DND-41 (cell line): ENCODE data around the gene CLBA1.
"Not testable (repeated sequence)": the region's sequence is repeated elsewhere in the genome, so short reads cannot be mapped to it uniquely, and the experiment has no call there.

ENCODE experiments used
- ATAC-seq: fragments of 200-7000 bp; cut with Tn5 transposase; 3 replicates; pipeline ENCODE4 v1.9.1; 2021; ENCODE audit warnings: low read depth; ENCODE audit not compliant: insufficient read depth
- DNase-seq: peaks from one replicate; pipeline ENCODE4 v3.0.0-alpha.2; 2020
- H2AFZ ChIP-seq: 2 replicates; pipeline ENCODE4 v1.6.0; 2012; ENCODE audit warnings: low read depth, low read length
- H3K27ac ChIP-seq: 2 replicates; pipeline ENCODE4 v1.5.1; 2012; ENCODE audit warnings: low read length, inconsistent platforms
- H3K27me3 ChIP-seq: fragments of 200-600 bp; sonication (generic); 2 replicates; pipeline ENCODE4 v1.6.0; 2012; ENCODE audit warnings: low read length, mild to moderate bottlenecking, inconsistent platforms; ENCODE audit not compliant: insufficient read depth, poor library complexity
- H3K36me3 ChIP-seq: 2 replicates; pipeline ENCODE4 v1.5.1; 2012; ENCODE audit warnings: low read length, inconsistent platforms; ENCODE audit not compliant: insufficient read depth
- H3K4me1 ChIP-seq: 2 replicates; pipeline ENCODE4 v1.5.1; 2012; ENCODE audit warnings: mild to moderate bottlenecking, low read length; ENCODE audit not compliant: insufficient read depth
- H3K4me2 ChIP-seq: 2 replicates; pipeline ENCODE4 v1.6.0; 2012; ENCODE audit warnings: mild to moderate bottlenecking, moderate library complexity, low read length, inconsistent platforms; ENCODE audit not compliant: insufficient read depth
- H3K4me3 ChIP-seq, 2 experiments: fragments of 200-600 bp in 1 of 2; shearing (Covaris generic) in 1 of 2; 2 replicates each; pipeline ENCODE4 v1.5.1; 2012 to 2016; ENCODE audit warnings: inconsistent platforms in 2 of 2, low read length in 2 of 2, mild to moderate bottlenecking in 2 of 2, low read depth in 1 of 2, moderate library complexity in 1 of 2
- H3K79me2 ChIP-seq: 2 replicates; pipeline ENCODE4 v1.6.0; 2012; ENCODE audit warnings: low read length, inconsistent platforms; ENCODE audit not compliant: insufficient read depth
- H3K9ac ChIP-seq: 2 replicates; pipeline ENCODE4 v1.6.0; 2012; ENCODE audit warnings: low read depth, mild to moderate bottlenecking, inconsistent platforms, low read length, moderate library complexity
- H3K9me3 ChIP-seq: 2 replicates; pipeline ENCODE4 v1.5.1; 2012; ENCODE audit warnings: low read length, moderate library complexity, mild to moderate bottlenecking, inconsistent platforms; ENCODE audit not compliant: insufficient read depth, severe bottlenecking
- H4K20me1 ChIP-seq: 2 replicates; pipeline ENCODE4 v1.6.0; 2012; ENCODE audit warnings: low read length; ENCODE audit not compliant: insufficient read depth
- EZH2 ChIP-seq: IDR thresholded peaks from 3 replicates; pipeline ENCODE4 v1.6.1; 2012; ENCODE audit warnings: borderline replicate concordance, low read depth, mild to moderate bottlenecking, moderate library complexity, low read length, inconsistent platforms; ENCODE audit not compliant: severe bottlenecking
- TF ChIP-seq, protein P1 (sequence below): IDR thresholded peaks from 2 replicates; pipeline ENCODE4 v1.5.1; 2012; ENCODE audit warnings: borderline replicate concordance, low read length, moderate library complexity, mild to moderate bottlenecking; ENCODE audit not compliant: poor library complexity, severe bottlenecking; ENCODE audit errors: extremely low read depth

CLBA1 gene

DNA sequence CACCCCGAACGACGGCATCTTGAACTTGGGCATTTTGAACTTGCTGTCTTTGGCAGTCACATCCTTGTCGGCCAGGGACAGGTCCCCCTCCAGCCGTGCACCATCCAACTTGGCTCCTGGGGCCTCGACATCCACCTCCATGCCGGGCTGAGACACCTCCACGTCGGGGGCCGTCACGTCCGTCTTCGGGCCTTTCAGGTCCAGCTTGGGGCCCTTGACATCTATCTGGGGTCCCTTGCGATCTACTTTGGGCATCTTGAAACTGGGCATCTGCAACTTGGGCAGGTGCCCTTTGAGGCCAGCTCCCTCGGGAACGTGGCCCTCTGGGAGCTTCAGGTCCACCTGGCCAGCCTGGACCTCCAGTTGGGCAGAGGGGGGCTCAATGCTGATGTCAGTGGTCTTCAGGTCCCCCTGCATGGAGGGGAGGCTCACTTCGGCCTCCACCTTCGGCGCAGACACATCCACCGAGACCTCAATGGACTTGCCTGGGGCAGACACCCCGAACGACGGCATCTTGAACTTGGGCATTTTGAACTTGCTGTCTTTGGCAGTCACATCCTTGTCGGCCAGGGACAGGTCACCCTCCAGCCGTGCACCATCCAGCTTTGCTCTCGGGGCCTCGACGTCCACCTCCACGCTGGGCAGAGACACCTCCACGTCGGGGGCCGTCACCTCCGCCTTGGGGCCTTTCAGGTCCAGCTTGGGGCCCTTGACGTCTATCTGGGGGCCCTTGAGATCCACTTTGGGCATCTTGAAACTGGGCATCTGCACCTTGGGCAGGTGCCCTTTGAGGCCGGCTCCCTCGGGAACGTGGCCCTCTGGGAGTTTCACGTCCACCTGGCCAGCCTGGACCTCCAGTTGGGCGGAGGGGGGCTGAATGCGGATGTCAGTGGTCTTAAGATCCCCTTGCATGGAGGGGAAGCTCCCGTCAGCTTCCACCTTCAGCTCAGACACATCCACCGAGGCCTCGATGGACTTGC, 39.3 kb upstream of the CLBA1 start:
- H3K27ac ChIP-seq, ATAC-seq, H3K79me2 ChIP-seq, H2AFZ ChIP-seq, H3K9me3 ChIP-seq, H3K4me2 ChIP-seq, H3K27me3 ChIP-seq, DNase-seq, H3K4me1 ChIP-seq, H4K20me1 ChIP-seq, H3K9ac ChIP-seq, H3K36me3 ChIP-seq, H3K4me3 ChIP-seq: not testable (repeated sequence)

DNA sequence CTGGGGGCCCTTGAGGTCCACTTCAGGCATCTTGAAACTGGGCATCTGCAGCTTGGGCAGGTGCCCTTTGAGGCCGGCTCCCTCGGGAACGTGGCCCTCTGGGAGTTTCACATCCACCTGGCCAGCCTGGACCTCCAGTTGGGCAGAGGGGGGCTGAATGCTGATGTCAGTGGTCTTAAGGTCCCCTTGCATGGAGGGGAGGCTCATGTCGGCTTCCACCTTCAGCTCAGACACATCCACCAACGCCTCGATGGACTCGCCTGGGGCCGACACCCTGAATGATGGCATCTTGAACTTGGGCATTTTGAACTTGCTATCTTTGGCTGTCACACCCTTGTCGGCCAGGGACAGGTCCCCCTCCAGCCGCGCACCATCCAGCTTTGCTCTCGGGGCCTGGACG, 38.4 kb upstream of the CLBA1 start:
- ATAC-seq, H3K27ac ChIP-seq, H3K4me2 ChIP-seq, H4K20me1 ChIP-seq, H3K4me1 ChIP-seq, DNase-seq, H3K9me3 ChIP-seq, H3K4me3 ChIP-seq, H3K79me2 ChIP-seq, H3K36me3 ChIP-seq, H3K9ac ChIP-seq, H2AFZ ChIP-seq, H3K27me3 ChIP-seq: not testable (repeated sequence)

DNA sequence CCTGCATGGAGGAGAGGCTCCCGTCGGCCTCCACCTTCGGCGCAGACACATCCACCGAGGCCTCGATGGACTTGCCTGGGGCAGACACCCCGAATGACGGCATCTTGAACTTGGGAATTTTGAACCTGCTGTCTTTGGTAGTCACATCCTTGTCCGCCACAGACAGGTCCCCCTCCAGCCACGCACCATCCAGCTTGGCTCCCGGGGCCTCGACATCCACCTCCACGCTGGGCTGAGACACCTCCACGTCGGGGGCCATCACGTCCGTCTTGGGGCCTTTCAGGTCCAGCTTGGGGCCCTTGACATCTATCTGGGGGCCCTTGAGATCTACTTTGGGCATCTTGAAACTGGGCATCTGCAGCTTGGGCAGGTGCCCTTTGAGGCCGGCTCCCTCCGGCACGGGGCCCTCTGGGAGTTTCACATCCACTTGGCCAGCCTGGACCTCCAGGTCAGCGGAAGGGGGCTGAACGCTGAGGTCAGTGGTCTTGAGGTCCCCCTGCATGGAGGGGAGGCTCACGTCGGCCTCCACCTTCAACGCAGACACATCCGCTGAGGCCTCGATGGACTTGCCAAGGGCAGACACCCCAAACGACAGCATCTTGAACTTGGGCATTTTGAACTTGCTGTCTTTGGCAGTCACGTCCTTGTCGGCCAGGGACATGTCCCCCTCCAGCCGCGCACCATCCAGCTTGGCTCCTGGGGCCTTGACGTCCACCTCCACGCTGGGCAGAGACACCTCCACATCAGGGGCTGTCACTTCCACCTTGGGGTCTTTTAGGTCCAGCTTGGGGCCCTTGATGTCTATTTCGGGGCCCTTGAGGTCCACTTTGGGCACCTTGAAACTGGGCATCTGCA, 37.5 kb upstream of the CLBA1 start:
- not testable (repeated sequence) for H3K27ac ChIP-seq, H3K9me3 ChIP-seq, H4K20me1 ChIP-seq, DNase-seq, H3K79me2 ChIP-seq, H3K4me3 ChIP-seq, ATAC-seq, H3K36me3 ChIP-seq, H2AFZ ChIP-seq, H3K4me2 ChIP-seq, H3K4me1 ChIP-seq, H3K27me3 ChIP-seq, H3K9ac ChIP-seq

DNA sequence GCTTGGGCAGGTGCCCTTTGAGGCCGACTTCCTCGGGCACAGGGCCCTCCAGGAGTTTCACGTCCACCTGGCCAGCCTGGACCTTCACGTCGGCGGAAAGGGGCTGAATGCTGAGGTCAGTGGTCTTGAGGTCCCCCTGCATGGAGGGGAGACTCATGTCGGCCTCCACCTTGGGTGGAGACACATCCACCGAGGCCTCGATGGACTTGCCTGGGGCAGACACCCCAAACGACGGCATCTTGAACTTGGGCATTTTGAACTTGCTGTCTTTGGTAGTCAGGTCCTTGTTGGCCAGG, 36.9 kb upstream of the CLBA1 start:
- Histone ChIP-seq H3K27me3 (no peaks in the 10 kb centered on the region), H3K4me2 (no peak overlapping the region), H3K27ac (no peak overlapping the region), H4K20me1 (no peaks in the 10 kb centered on the region), H3K4me3 (no peak overlapping the region), H3K9ac (no peak overlapping the region), H3K36me3 (no peaks in the 10 kb centered on the region), H2AFZ (no peak overlapping the region), H3K9me3 (no peaks in the 10 kb centered on the region), H3K4me1 (no peaks in the 10 kb centered on the region), H3K79me2 (no peaks in the 10 kb centered on the region)
- ATAC-seq: no peak
- no peak for DNase-seq
- no peak for TF ChIP-seq EZH2
- TF ChIP-seq, protein P1, sequence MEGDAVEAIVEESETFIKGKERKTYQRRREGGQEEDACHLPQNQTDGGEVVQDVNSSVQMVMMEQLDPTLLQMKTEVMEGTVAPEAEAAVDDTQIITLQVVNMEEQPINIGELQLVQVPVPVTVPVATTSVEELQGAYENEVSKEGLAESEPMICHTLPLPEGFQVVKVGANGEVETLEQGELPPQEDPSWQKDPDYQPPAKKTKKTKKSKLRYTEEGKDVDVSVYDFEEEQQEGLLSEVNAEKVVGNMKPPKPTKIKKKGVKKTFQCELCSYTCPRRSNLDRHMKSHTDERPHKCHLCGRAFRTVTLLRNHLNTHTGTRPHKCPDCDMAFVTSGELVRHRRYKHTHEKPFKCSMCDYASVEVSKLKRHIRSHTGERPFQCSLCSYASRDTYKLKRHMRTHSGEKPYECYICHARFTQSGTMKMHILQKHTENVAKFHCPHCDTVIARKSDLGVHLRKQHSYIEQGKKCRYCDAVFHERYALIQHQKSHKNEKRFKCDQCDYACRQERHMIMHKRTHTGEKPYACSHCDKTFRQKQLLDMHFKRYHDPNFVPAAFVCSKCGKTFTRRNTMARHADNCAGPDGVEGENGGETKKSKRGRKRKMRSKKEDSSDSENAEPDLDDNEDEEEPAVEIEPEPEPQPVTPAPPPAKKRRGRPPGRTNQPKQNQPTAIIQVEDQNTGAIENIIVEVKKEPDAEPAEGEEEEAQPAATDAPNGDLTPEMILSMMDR: no peak

DNA sequence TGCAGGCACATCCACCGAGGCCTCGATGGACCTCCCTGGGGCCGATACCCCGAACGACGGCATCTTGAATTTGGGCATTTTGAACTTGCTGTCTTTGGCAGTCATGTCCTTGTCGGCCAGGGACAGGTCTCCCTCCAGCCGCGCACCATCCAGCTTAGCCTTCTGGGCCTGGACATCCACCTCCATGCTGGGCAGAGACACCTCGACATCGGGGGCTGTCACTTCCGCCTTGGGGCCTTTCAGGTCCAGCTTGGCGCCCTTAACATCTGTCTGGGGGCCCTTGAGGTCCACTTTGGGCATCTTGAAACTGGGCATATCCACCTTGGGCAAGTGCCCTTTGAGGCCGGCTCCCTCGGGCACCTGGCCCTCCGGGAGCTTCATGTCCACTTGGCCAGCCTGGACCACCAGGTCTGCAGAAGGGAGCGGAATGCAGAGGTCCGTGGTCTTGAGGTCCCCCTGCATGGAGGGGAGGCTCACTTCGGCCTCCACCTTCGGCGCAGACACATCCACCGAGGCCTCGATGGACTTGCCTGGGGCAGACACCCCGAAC, 36.1 kb upstream of the CLBA1 start:
- ATAC-seq, H3K4me1 ChIP-seq, H3K9ac ChIP-seq, H3K27ac ChIP-seq, H4K20me1 ChIP-seq, H2AFZ ChIP-seq, H3K36me3 ChIP-seq, H3K4me2 ChIP-seq, DNase-seq, H3K9me3 ChIP-seq, H3K4me3 ChIP-seq, H3K27me3 ChIP-seq, H3K79me2 ChIP-seq: not testable (repeated sequence)
